ENCODE data around the gene MTA2.

- TF ChIP-seq YY1 (IDR thresholded peaks at IDR 0.05; ENCODE audit: insufficient read depth, insufficient read length) (no peak), ZNF274 (IDR thresholded peaks at IDR 0.05; ENCODE audit: low read depth, low read length) (no peak), SUZ12 (IDR thresholded peaks at IDR 0.05; ENCODE audit: extremely low read depth, insufficient read depth, insufficient read length) (no peak)
Measured at GRCh38 chr11:62649486-62649885, 47.8 kb upstream of the MTA2 start.

Data from NT2/D1 (cell line).